GM23338 (cell line): ENCODE data around the gene SRD5A3.

Experiments
- CREB1 ChIP-seq: fragments of 250-450 bp; sonication (Bioruptor Pico); IDR thresholded peaks from 2 replicates; pipeline ENCODE4 v1.5.0; 2020; ENCODE audit warnings: low read depth, mild to moderate bottlenecking, moderate library complexity
- CTCF ChIP-seq, 2 experiments: fragments of 200-600 bp in 1 of 2; sonication (generic) in 1 of 2; conservative IDR thresholded peaks; 2 replicates each; pipeline versions ENCODE4 v1.5.1 to v1.6.1; 2016 to 2017; ENCODE audit warnings: antibody characterized with exemption in 2 of 2, low read depth in 2 of 2, mild to moderate bottlenecking in 2 of 2, moderate library complexity in 1 of 2
- EZH2 ChIP-seq: fragments of 200-600 bp; sonication (generic); IDR thresholded peaks from one replicate; pipeline ENCODE4 v1.8.0; 2017; ENCODE audit warnings: antibody characterized with exemption, mild to moderate bottlenecking, low read depth; ENCODE audit not compliant: unreplicated experiment
- EZH2phosphoT487 ChIP-seq: fragments of 200-600 bp; sonication (generic); IDR thresholded peaks from one replicate; pipeline ENCODE4 v1.8.1; 2018; ENCODE audit warnings: antibody characterized with exemption; ENCODE audit not compliant: unreplicated experiment
- JUNB ChIP-seq: IDR thresholded peaks from one replicate; pipeline ENCODE4 v1.6.1; 2016; ENCODE audit warnings: antibody characterized with exemption; ENCODE audit not compliant: unreplicated experiment
- NANOG ChIP-seq: IDR thresholded peaks from 2 replicates; pipeline ENCODE4 v1.6.1; 2016; ENCODE audit warnings: antibody characterized with exemption, borderline replicate concordance
- POLR2AphosphoS5 ChIP-seq: IDR thresholded peaks from 2 replicates; pipeline ENCODE4 v1.6.1; 2016; ENCODE audit warnings: antibody characterized with exemption, low read depth
- REST ChIP-seq: IDR thresholded peaks from one replicate; pipeline ENCODE4 v1.6.1; 2018; ENCODE audit warnings: antibody characterized with exemption; ENCODE audit not compliant: unreplicated experiment
- STAT1 ChIP-seq: IDR thresholded peaks from one replicate; pipeline ENCODE4 v1.6.1; 2016; ENCODE audit warnings: antibody characterized with exemption; ENCODE audit not compliant: unreplicated experiment
- ZNF114 ChIP-seq: fragments of 250-450 bp; sonication (Bioruptor Pico); IDR thresholded peaks from 2 replicates; pipeline ENCODE4 v1.5.0; 2020; ENCODE audit warnings: mild to moderate bottlenecking, moderate library complexity
- ZNF331 ChIP-seq: fragments of 250-450 bp; sonication (Bioruptor Pico); IDR thresholded peaks from 2 replicates; pipeline ENCODE4 v1.5.0; 2020; ENCODE audit warnings: low read depth, mild to moderate bottlenecking, moderate library complexity
- TF ChIP-seq, protein P1 (sequence below): fragments of 250-450 bp; sonication (Bioruptor Pico); IDR thresholded peaks from 2 replicates; pipeline ENCODE4 v1.5.0; 2020; ENCODE audit warnings: mild to moderate bottlenecking, moderate library complexity

DNA sequence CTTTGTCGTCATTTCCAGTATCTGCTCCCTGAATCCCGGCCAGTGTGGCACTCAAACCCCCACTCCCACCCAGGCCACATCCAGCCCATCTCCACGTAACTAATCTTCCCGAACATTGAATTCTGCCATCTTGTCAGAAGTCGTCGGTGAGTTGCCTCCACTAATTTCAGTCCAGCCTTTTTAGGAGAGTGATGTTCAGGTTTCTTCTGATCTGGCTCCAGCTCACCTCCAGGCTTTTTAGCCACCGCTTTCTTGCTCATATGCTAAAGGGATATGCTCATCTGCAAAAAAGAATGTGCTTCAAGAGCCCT lies 51.0 kb downstream of the SRD5A3 start:
- TF ChIP-seq CTCF (conservative IDR thresholded peaks at IDR 0.05; ENCODE audit: low read depth in 2 of 2), result no peak
- TF ChIP-seq JUNB, result no peak
- no peak for TF ChIP-seq POLR2AphosphoS5
- no peak for TF ChIP-seq ZNF114 (CRISPR knock-in tag)
- no peak for TF ChIP-seq EZH2phosphoT487
- no peak for TF ChIP-seq REST
- no peak for TF ChIP-seq EZH2
- TF ChIP-seq, protein P1, sequence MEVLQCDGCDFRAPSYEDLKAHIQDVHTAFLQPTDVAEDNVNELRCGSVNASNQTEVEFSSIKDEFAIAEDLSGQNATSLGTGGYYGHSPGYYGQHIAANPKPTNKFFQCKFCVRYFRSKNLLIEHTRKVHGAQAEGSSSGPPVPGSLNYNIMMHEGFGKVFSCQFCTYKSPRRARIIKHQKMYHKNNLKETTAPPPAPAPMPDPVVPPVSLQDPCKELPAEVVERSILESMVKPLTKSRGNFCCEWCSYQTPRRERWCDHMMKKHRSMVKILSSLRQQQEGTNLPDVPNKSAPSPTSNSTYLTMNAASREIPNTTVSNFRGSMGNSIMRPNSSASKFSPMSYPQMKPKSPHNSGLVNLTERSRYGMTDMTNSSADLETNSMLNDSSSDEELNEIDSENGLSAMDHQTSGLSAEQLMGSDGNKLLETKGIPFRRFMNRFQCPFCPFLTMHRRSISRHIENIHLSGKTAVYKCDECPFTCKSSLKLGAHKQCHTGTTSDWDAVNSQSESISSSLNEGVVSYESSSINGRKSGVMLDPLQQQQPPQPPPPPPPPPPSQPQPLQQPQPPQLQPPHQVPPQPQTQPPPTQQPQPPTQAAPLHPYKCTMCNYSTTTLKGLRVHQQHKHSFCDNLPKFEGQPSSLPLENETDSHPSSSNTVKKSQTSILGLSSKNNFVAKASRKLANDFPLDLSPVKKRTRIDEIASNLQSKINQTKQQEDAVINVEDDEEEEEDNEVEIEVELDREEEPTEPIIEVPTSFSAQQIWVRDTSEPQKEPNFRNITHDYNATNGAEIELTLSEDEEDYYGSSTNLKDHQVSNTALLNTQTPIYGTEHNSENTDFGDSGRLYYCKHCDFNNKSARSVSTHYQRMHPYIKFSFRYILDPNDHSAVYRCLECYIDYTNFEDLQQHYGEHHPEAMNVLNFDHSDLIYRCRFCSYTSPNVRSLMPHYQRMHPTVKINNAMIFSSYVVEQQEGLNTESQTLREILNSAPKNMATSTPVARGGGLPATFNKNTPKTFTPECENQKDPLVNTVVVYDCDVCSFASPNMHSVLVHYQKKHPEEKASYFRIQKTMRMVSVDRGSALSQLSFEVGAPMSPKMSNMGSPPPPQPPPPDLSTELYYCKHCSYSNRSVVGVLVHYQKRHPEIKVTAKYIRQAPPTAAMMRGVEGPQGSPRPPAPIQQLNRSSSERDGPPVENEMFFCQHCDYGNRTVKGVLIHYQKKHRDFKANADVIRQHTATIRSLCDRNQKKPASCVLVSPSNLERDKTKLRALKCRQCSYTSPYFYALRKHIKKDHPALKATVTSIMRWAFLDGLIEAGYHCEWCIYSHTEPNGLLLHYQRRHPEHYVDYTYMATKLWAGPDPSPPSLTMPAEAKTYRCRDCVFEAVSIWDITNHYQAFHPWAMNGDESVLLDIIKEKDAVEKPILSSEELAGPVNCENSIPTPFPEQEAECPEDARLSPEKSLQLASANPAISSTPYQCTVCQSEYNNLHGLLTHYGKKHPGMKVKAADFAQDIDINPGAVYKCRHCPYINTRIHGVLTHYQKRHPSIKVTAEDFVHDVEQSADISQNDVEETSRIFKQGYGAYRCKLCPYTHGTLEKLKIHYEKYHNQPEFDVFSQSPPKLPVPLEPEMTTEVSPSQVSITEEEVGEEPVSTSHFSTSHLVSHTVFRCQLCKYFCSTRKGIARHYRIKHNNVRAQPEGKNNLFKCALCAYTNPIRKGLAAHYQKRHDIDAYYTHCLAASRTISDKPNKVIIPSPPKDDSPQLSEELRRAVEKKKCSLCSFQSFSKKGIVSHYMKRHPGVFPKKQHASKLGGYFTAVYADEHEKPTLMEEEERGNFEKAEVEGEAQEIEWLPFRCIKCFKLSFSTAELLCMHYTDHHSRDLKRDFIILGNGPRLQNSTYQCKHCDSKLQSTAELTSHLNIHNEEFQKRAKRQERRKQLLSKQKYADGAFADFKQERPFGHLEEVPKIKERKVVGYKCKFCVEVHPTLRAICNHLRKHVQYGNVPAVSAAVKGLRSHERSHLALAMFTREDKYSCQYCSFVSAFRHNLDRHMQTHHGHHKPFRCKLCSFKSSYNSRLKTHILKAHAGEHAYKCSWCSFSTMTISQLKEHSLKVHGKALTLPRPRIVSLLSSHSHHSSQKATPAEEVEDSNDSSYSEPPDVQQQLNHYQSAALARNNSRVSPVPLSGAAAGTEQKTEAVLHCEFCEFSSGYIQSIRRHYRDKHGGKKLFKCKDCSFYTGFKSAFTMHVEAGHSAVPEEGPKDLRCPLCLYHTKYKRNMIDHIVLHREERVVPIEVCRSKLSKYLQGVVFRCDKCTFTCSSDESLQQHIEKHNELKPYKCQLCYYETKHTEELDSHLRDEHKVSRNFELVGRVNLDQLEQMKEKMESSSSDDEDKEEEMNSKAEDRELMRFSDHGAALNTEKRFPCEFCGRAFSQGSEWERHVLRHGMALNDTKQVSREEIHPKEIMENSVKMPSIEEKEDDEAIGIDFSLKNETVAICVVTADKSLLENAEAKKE (CRISPR knock-in tag), result no peak
- TF ChIP-seq CREB1, result no peak
- TF ChIP-seq ZNF331, result no peak
- TF ChIP-seq STAT1, result no peak
- TF ChIP-seq NANOG, result no peak
